ENCODE results near the gene NOTUM.

Gene NOTUM

GRCh38 chr17:81991684-81992305, 30.8 kb upstream of the NOTUM start:
- no peak for DNase-seq (ENCODE audit: low read depth)
- no peak for TF ChIP-seq CTCF (IDR thresholded peaks at IDR 0.05; ENCODE audit: insufficient read depth, low read depth, low read length, missing control alignments)
- H3K4me3 ChIP-seq (ENCODE audit: low read depth, low read length), result no peak overlapping the region

- H3K4me3 ChIP-seq (ENCODE audit: low read depth, low read length), result no peak overlapping the region
- DNase-seq (ENCODE audit: low read depth), result no peak
- no peak for TF ChIP-seq CTCF (IDR thresholded peaks at IDR 0.05; ENCODE audit: insufficient read depth, low read depth, low read length, missing control alignments)
These were observed 30.1 kb upstream of the NOTUM start for GRCh38 chr17:81990836-81991683.

GRCh38 chr17:81987161-81987770, 26.3 kb upstream of the NOTUM start:
- no peak for TF ChIP-seq CTCF (IDR thresholded peaks at IDR 0.05; ENCODE audit: insufficient read depth, low read depth, low read length, missing control alignments)
- DNase-seq (ENCODE audit: low read depth), result no peak
- H3K4me3 ChIP-seq (ENCODE audit: low read depth, low read length), result no peak overlapping the region

GRCh38 chr17:81986606-81987005, 25.6 kb upstream of the NOTUM start:
- H3K4me3 ChIP-seq (ENCODE audit: low read depth, low read length), result no peak overlapping the region
- DNase-seq (ENCODE audit: low read depth), result no peak
- TF ChIP-seq CTCF (IDR thresholded peaks at IDR 0.05; ENCODE audit: insufficient read depth, low read depth, low read length, missing control alignments), result no peak

- H3K4me3 ChIP-seq (ENCODE audit: low read depth, low read length), result no peak overlapping the region
- no peak for TF ChIP-seq CTCF (IDR thresholded peaks at IDR 0.05; ENCODE audit: insufficient read depth, low read depth, low read length, missing control alignments)
- no peak for DNase-seq (ENCODE audit: low read depth)
These were observed 23.9 kb upstream of the NOTUM start for GRCh38 chr17:81984773-81985410.

- H3K4me3 ChIP-seq (ENCODE audit: low read depth, low read length), result no peak overlapping the region
- TF ChIP-seq CTCF (IDR thresholded peaks at IDR 0.05; ENCODE audit: insufficient read depth, low read depth, low read length, missing control alignments), result no peak
- DNase-seq (ENCODE audit: low read depth), result no peak
These were observed 22.8 kb upstream of the NOTUM start for GRCh38 chr17:81983639-81984373.
